Epithelial cell of proximal tubule (primary cell): ENCODE data around the gene AEN. TPM values are rescaled to one million over a fixed set of nuclear protein-coding genes. Genes with fewer than 3 reads are reported as not detected.

ENCODE experiments used
- DNase-seq: peaks from one replicate; pipeline ENCODE4 v3.0.0-alpha.2; 2011; ENCODE audit warnings: low read depth
- H3K4me3 ChIP-seq: 2 replicates; pipeline ENCODE4 v1.5.1; 2011; ENCODE audit warnings: low read depth, mild to moderate bottlenecking, low read length
- CTCF ChIP-seq: conservative IDR thresholded peaks from 2 replicates; pipeline ENCODE4 v1.5.1; 2012; ENCODE audit warnings: low read depth, mild to moderate bottlenecking, low read length
- total RNA-seq: library from RNA; depleted of rRNA; stranded (reverse); fragments of >200 nt; gene quantifications from 2 replicates; pipeline ENCODE4 v1.2.3, GENCODE V29; 2015

The AEN gene
- total RNA-seq, 1 donor from 2014 or later, result 58.8 TPM

GRCh38 chr15:88624971-88625490 lies 3.9 kb downstream of the AEN start:
- no peak for TF ChIP-seq CTCF
- no peak for DNase-seq
- H3K4me3 ChIP-seq, result no peak overlapping the region

GRCh38 chr15:88625943-88626741 lies 5.0 kb downstream of the AEN start:
- H3K4me3 ChIP-seq, result no peak overlapping the region
- no peak for TF ChIP-seq CTCF
- DNase-seq, result no peak

- no peak for TF ChIP-seq CTCF
- H3K4me3 ChIP-seq, result no peak overlapping the region
- DNase-seq, result no peak
These were observed 6.3 kb downstream of the AEN start for GRCh38 chr15:88627463-88627862.

- H3K4me3 ChIP-seq, result no peak overlapping the region
- DNase-seq, result no peak
- no peak for TF ChIP-seq CTCF
These were observed 7.0 kb downstream of the AEN start for GRCh38 chr15:88628018-88628654.

- no peak overlapping the region for H3K4me3 ChIP-seq
- no peak for DNase-seq
- no peak for TF ChIP-seq CTCF
These were observed 7.9 kb downstream of the AEN start for GRCh38 chr15:88629071-88629470.

GRCh38 chr15:88630141-88630721 lies 9.1 kb downstream of the AEN start:
- no peak for TF ChIP-seq CTCF
- no peak overlapping the region for H3K4me3 ChIP-seq
- DNase-seq, result no peak
